Breast epithelium (tissue), 4 donors: ENCODE measurements around the gene APBB2. TPM values are rescaled to one million over a fixed set of nuclear protein-coding genes. Genes with fewer than 3 reads are reported as not detected.

ENCODE experiments used
- DNase-seq, 2 donors: peaks; one replicate each; pipeline ENCODE4 v3.0.0-alpha.2; 2019; ENCODE audit warnings: low spot score in 2 of 2
- H3K27ac ChIP-seq, 2 donors: fragments of 200-600 bp; sonication (generic) in 1 of 2; one replicate each; pipeline ENCODE4 v1.5.1; 2016 to 2019; ENCODE audit warnings: mild to moderate bottlenecking in 1 of 2
- H3K27me3 ChIP-seq, 2 donors: fragments of 200-600 bp; sonication (generic) in 1 of 2; one replicate each; pipeline versions ENCODE4 v1.5.1 to v1.6.0; 2017 to 2019; ENCODE audit warnings: control low read depth in 1 of 2, mild to moderate bottlenecking in 1 of 2
- H3K36me3 ChIP-seq: fragments of 200-600 bp; one replicate; pipeline ENCODE4 v1.5.1; 2019
- H3K4me1 ChIP-seq, 2 donors: fragments of 200-600 bp; sonication (generic); one replicate each; pipeline ENCODE4 v1.5.1; 2016 to 2019; ENCODE audit warnings: control low read depth in 1 of 2
- H3K4me3 ChIP-seq, 3 donors: fragments of 200-600 bp; sonication (generic); 1 replicate in 2 of 3; 2 replicates in 1 of 3; pipeline ENCODE4 v1.5.1; 2016 to 2019; ENCODE audit warnings: mild to moderate bottlenecking in 3 of 3, moderate library complexity in 2 of 3
- H3K9me3 ChIP-seq, 2 donors: fragments of 200-600 bp; sonication (generic) in 1 of 2; one replicate each; pipeline ENCODE4 v1.5.1; 2016 to 2019; ENCODE audit warnings: control low read depth in 1 of 2
- CTCF ChIP-seq, 3 donors: fragments of 450-650 bp; IDR thresholded peaks; one replicate each; pipeline ENCODE4 v1.5.1; 2016 to 2017; ENCODE audit warnings: antibody characterized with exemption in 3 of 3, mild to moderate bottlenecking in 3 of 3, moderate library complexity in 3 of 3
- POLR2A ChIP-seq: fragments of 450-650 bp; IDR thresholded peaks from one replicate; pipeline ENCODE4 v1.6.1; 2016; ENCODE audit warnings: antibody characterized with exemption, mild to moderate bottlenecking, moderate library complexity
- POLR2AphosphoS5 ChIP-seq, 3 donors: sonication (generic); formaldehyde crosslinking; IDR thresholded peaks; one replicate each; pipeline ENCODE4 v1.6.1; 2017; ENCODE audit warnings: antibody characterized with exemption in 3 of 3
- intact Hi-C: fragments of 100-400 bp; cut with DNase I; formaldehyde crosslinking; loops from one replicate; pipeline ENCODE4 v1.15.1; 2023; ENCODE audit warnings: low total_unique reads
- total RNA-seq, 3 donors: library from RNA; depleted of rRNA; stranded (reverse); fragments of >200 nt; gene quantifications; one replicate each; pipeline ENCODE4 v1.1.0, GENCODE V29; 2016

Gene APBB2
- total RNA-seq, 3 donors from 2014 or later, result 87.4 to 192 (median 153) TPM

- intact Hi-C loops, result loop anchor here (1.0 kb wide), 1 partner anchor 16 kb away; no protein-coding TSS in a partner anchor
Measured at GRCh38 chr4:40812386-40812785, 402.0 kb downstream of the APBB2 start.

GRCh38 chr4:40811956-40812355, 402.4 kb downstream of the APBB2 start:
- intact Hi-C loops, result loop anchor here (1.0 kb wide), 1 partner anchor 16 kb away; no protein-coding TSS in a partner anchor
- Histone ChIP-seq H3K9me3 (no peaks in the 10 kb centered on the region), H3K36me3 (no peaks in the 10 kb centered on the region), H3K4me1 (no peaks in the 10 kb centered on the region), H3K27me3 (no peaks in the 10 kb centered on the region), H3K4me3 (no peak overlapping the region), H3K27ac (no peak overlapping the region)
- no peak for TF ChIP-seq POLR2AphosphoS5 (IDR thresholded peaks at IDR 0.05)
- no peak for TF ChIP-seq POLR2A
- no peak for TF ChIP-seq CTCF (IDR thresholded peaks at IDR 0.05)
- DNase-seq, result no peak

More at GRCh38 chr4:40812386-40812785, 402.0 kb downstream of the APBB2 start:
- Histone ChIP-seq H3K27me3 (no peaks in the 10 kb centered on the region), H3K36me3 (no peaks in the 10 kb centered on the region), H3K9me3 (no peaks in the 10 kb centered on the region), H3K4me3 (no peak overlapping the region), H3K27ac (peak overlapping the region in 1 of 2 donors; percentile 62), H3K4me1 (no peaks in the 10 kb centered on the region)
- TF ChIP-seq CTCF (IDR thresholded peaks at IDR 0.05) (no peak), POLR2AphosphoS5 (IDR thresholded peaks at IDR 0.05) (no peak), POLR2A (no peak)
- no peak for DNase-seq

- no peaks in the 10 kb centered on the region for H3K9me3 ChIP-seq
- no peak for DNase-seq
- H3K27ac ChIP-seq, result no peak overlapping the region
- no peak for TF ChIP-seq POLR2A
- no peak for TF ChIP-seq CTCF (IDR thresholded peaks at IDR 0.05)
- no peak for TF ChIP-seq POLR2AphosphoS5 (IDR thresholded peaks at IDR 0.05)
- intact Hi-C loops, result no loop called here
- H3K36me3 ChIP-seq, result no peaks in the 10 kb centered on the region
- no peaks in the 10 kb centered on the region for H3K4me1 ChIP-seq
- no peak overlapping the region for H3K4me3 ChIP-seq
- H3K27me3 ChIP-seq, result no peaks in the 10 kb centered on the region
Measured at GRCh38 chr4:40808926-40809457, 405.4 kb downstream of the APBB2 start.

DNA sequence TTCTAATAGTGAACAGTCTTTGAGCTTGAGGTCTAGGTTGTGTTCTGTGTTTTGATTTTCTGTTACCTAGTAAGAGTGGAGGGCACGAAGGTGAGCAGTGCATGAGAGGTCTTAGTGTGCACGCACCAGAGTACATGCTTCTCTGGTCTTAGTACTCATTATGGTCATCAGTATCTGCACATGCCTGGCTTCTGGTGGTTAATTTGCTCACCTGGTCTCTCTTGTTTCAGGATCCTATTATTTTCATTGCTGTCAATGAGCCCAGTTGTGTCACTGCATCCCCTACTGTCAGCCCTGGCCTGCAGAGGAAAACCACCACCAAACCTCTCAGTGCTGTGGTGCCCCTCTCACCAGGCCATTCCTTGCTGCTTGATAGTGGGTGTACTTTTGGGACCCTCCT, 409.7 kb downstream of the APBB2 start:
- no peak overlapping the region for H3K4me3 ChIP-seq
- TF ChIP-seq CTCF (IDR thresholded peaks at IDR 0.05) (no peak), POLR2A (no peak), POLR2AphosphoS5 (IDR thresholded peaks at IDR 0.05) (no peak)
- no peak overlapping the region for H3K27ac ChIP-seq
- no peak for DNase-seq
- H3K27me3 ChIP-seq, result no peaks in the 10 kb centered on the region
- no peaks in the 10 kb centered on the region for H3K9me3 ChIP-seq
- H3K4me1 ChIP-seq, result no peaks in the 10 kb centered on the region
- no peaks in the 10 kb centered on the region for H3K36me3 ChIP-seq
- intact Hi-C loops, result no loop called here

GRCh38 chr4:40800064-40800463, 414.3 kb downstream of the APBB2 start:
- H3K27ac ChIP-seq, result no peak overlapping the region
- intact Hi-C loops, result no loop called here
- H3K9me3 ChIP-seq, result no peaks in the 10 kb centered on the region
- no peak for TF ChIP-seq POLR2A
- TF ChIP-seq CTCF (IDR thresholded peaks at IDR 0.05), result no peak
- TF ChIP-seq POLR2AphosphoS5 (IDR thresholded peaks at IDR 0.05), result no peak
- no peak for DNase-seq
- no peaks in the 10 kb centered on the region for H3K36me3 ChIP-seq
- no peaks in the 10 kb centered on the region for H3K27me3 ChIP-seq
- no peaks in the 10 kb centered on the region for H3K4me1 ChIP-seq
- H3K4me3 ChIP-seq, result no peak overlapping the region
